A549 (cell line): ENCODE results near the gene VWF. TPM values are rescaled to one million over a fixed set of nuclear protein-coding genes. Genes with fewer than 3 reads are reported as not detected.
A peak's percentile ranks its signal among the peaks of the same experiment; 100 is the strongest.

Experiments used
- ATAC-seq, 2 experiments: fragments of 200-7000 bp in 1 of 2; fragments of >200 bp in 1 of 2; cut with Nextera tagmentation in 1 of 2; cut with Tn5 transposase in 1 of 2; 3 replicates each; pipeline versions ENCODE4 v1.8.0 to v1.9.1; 2018 to 2020; ENCODE audit warnings: mild to moderate bottlenecking in 1 of 2, moderate library complexity in 1 of 2
- CTCF ChIA-PET: fragments of 300-600 bp; sonication (Branson Sonifier 250); formaldehyde crosslinking; extraction: SDS; loops from one replicate; lab custom pipeline; 2021; ENCODE audit warnings: antibody characterized with exemption, inconsistent platforms; lab: Yijun Ruan, JAX
- POLR2A ChIA-PET: fragments of 350-600 bp; formaldehyde crosslinking; extraction: SDS; loops from one replicate; lab custom pipeline; 2021; ENCODE audit warnings: antibody characterized with exemption, inconsistent platforms; lab: Yijun Ruan, JAX
- DNase-seq, 2 experiments: peaks; one replicate each; pipeline versions ENCODE4 v3.0.0 to v3.0.0-alpha.2; 2011 to 2016; ENCODE audit warnings: low read depth in 1 of 2, low spot score in 1 of 2
- FAIRE-seq: peaks from 2 replicates; lab custom pipeline; 2011; peaks lifted over from hg19 to GRCh38; lab: Jason Lieb, UNC
- H3K27ac ChIP-seq, 2 experiments: fragments of >200 bp; sonication (Bioruptor Twin); formaldehyde crosslinking; 3 replicates each; pipeline ENCODE4 v1.5.1; 2016 to 2017
- H3K4me1 ChIP-seq: fragments of >200 bp; sonication (Bioruptor Twin); formaldehyde crosslinking; 3 replicates; pipeline ENCODE4 v1.6.1; 2016
- H3K4me2 ChIP-seq: fragments of >200 bp; sonication (Bioruptor Twin); formaldehyde crosslinking; 3 replicates; pipeline ENCODE4 v1.6.1; 2016
- H3K4me3 ChIP-seq: fragments of >200 bp; sonication (Bioruptor Twin); formaldehyde crosslinking; 3 replicates; pipeline ENCODE4 v1.5.1; 2016
- H3K9me3 ChIP-seq: fragments of >200 bp; sonication (Bioruptor Twin); formaldehyde crosslinking; 3 replicates; pipeline ENCODE4 v1.6.1; 2016
- CHD2 ChIP-seq: fragments of 150-350 bp; IDR thresholded peaks from 2 replicates; pipeline ENCODE4 v1.6.1; 2014; ENCODE audit warnings: low read length; ENCODE audit not compliant: partially characterized antibody
- FOSL2 ChIP-seq, 2 experiments: fragments of 450-650 bp in 1 of 2; fragments of >200 bp in 1 of 2; sonication (Bioruptor Twin) in 1 of 2; formaldehyde crosslinking; IDR thresholded peaks; 2 replicates each; pipeline versions ENCODE4 v1.5.0 to v1.6.1; 2016 to 2020; ENCODE audit warnings: mild to moderate bottlenecking in 1 of 2, moderate library complexity in 1 of 2
- FOXS1 ChIP-seq: fragments of 250-450 bp; sonication (Bioruptor Pico); IDR thresholded peaks from 2 replicates; pipeline ENCODE4 v1.5.0; 2020; ENCODE audit warnings: mild to moderate bottlenecking, moderate library complexity
- GATA3 ChIP-seq: IDR thresholded peaks from 2 replicates; pipeline ENCODE4 v1.6.1; 2012; ENCODE audit warnings: borderline replicate concordance
- HOXA7 ChIP-seq: fragments of 250-450 bp; sonication (Bioruptor Pico); IDR thresholded peaks from 2 replicates; pipeline ENCODE4 v1.5.0; 2020; ENCODE audit warnings: mild to moderate bottlenecking, moderate library complexity
- JUNB ChIP-seq: fragments of >200 bp; sonication (Bioruptor Twin); formaldehyde crosslinking; IDR thresholded peaks from 2 replicates; pipeline ENCODE4 v1.6.1; 2016
- KDM1A ChIP-seq: fragments of 200-600 bp; sonication (generic); IDR thresholded peaks from 2 replicates; pipeline ENCODE4 v1.6.1; 2016; ENCODE audit warnings: low read depth, mild to moderate bottlenecking
- KDM5A ChIP-seq: fragments of 200-600 bp; sonication (generic); IDR thresholded peaks from 2 replicates; pipeline ENCODE4 v1.6.1; 2016; ENCODE audit warnings: antibody characterized with exemption, mild to moderate bottlenecking
- MAFK ChIP-seq: fragments of 450-650 bp; IDR thresholded peaks from 2 replicates; pipeline ENCODE4 v1.6.1; 2014; ENCODE audit not compliant: partially characterized antibody
- NFE2L2 ChIP-seq: fragments of 150-350 bp; conservative IDR thresholded peaks from 2 replicates; pipeline ENCODE4 v1.6.1; 2014; ENCODE audit warnings: low read length
- PHF8 ChIP-seq: fragments of 200-600 bp; sonication (generic); IDR thresholded peaks from 2 replicates; pipeline ENCODE4 v1.6.1; 2016; ENCODE audit warnings: low read depth, mild to moderate bottlenecking, antibody characterized with exemption, moderate library complexity, borderline replicate concordance
- RAD21 ChIP-seq, 2 experiments: fragments of >200 bp in 1 of 2; sonication (Bioruptor Twin) in 1 of 2; formaldehyde crosslinking in 1 of 2; IDR thresholded peaks in 1 of 2; conservative IDR thresholded peaks in 1 of 2; 2 replicates in 1 of 2; 3 replicates in 1 of 2; pipeline ENCODE4 v1.6.1; 2012 to 2018; ENCODE audit warnings: inconsistent platforms in 1 of 2
- RCOR1 ChIP-seq: fragments of 150-350 bp; IDR thresholded peaks from 2 replicates; pipeline ENCODE4 v1.6.1; 2014; ENCODE audit warnings: antibody characterized with exemption, low read length, low read depth
- RFX5 ChIP-seq: fragments of 450-650 bp; IDR thresholded peaks from 2 replicates; pipeline ENCODE4 v1.7.1; 2014; ENCODE audit warnings: antibody characterized with exemption, mild to moderate bottlenecking, moderate library complexity
- RNF2 ChIP-seq: fragments of 200-600 bp; sonication (generic); IDR thresholded peaks from 2 replicates; pipeline ENCODE4 v1.6.1; 2016; ENCODE audit warnings: low read depth, mild to moderate bottlenecking, antibody characterized with exemption, moderate library complexity, borderline replicate concordance
- TP53 ChIP-seq: fragments of 250-450 bp; sonication (Bioruptor Pico); IDR thresholded peaks from 2 replicates; pipeline ENCODE4 v1.5.0; 2021; ENCODE audit warnings: mild to moderate bottlenecking, moderate library complexity
- ZC3H11A ChIP-seq: fragments of 450-650 bp; IDR thresholded peaks from 2 replicates; pipeline ENCODE4 v1.6.1; 2014; ENCODE audit warnings: antibody characterized with exemption, mild to moderate bottlenecking
- ZNF302 ChIP-seq: fragments of 250-450 bp; sonication (Bioruptor Pico); IDR thresholded peaks from 2 replicates; pipeline ENCODE4 v1.9.0; 2021; ENCODE audit warnings: inconsistent platforms, mild to moderate bottlenecking, moderate library complexity
- ZSCAN20 ChIP-seq: fragments of 250-450 bp; sonication (Bioruptor Pico); IDR thresholded peaks from 2 replicates; pipeline ENCODE4 v1.8.0; 2022; ENCODE audit warnings: mild to moderate bottlenecking, moderate library complexity
- WGBS: methylation state at CpG from one replicate; pipeline ENCODE4 v1.1.6; 2017; ENCODE audit errors: missing lambda C conversion rate; 5-methylcytosine and 5-hydroxymethylcytosine counted together
- polyA plus RNA-seq, 4 experiments: library from polyadenylated mRNA; depleted of rRNA in 3 of 4; stranded (reverse); fragments of >200 nt; fragmentation: RNase III in 1 of 4; extraction: RNeasy Plus Mini Kit Qiagen cat#74134 plus additional on column Dnase treatment in 1 of 4; gene quantifications; 2 replicates in 3 of 4; 3 replicates in 1 of 4; pipeline ENCODE4 v1.2.3, GENCODE V29; 2011 to 2017
- TF ChIP-seq, protein P1 (sequence below): fragments of 250-450 bp; sonication (Bioruptor Pico); IDR thresholded peaks from 2 replicates; pipeline ENCODE4 v1.5.0; 2021; ENCODE audit warnings: mild to moderate bottlenecking, moderate library complexity, borderline replicate concordance
- TF ChIP-seq, protein P2 (sequence below): fragments of >200 bp; sonication (Bioruptor Twin); formaldehyde crosslinking; IDR thresholded peaks from 3 replicates; pipeline ENCODE4 v1.6.1; 2016
- TF ChIP-seq, protein P3 (sequence below): IDR thresholded peaks from 2 replicates; pipeline ENCODE4 v1.6.1; 2012
- TF ChIP-seq, protein P4 (sequence below): fragments of 250-450 bp; sonication (Bioruptor Pico); IDR thresholded peaks from 2 replicates; pipeline ENCODE4 v1.5.0; 2020; ENCODE audit warnings: low read depth, mild to moderate bottlenecking, moderate library complexity
- TF ChIP-seq, protein P5 (sequence below): fragments of >200 bp; sonication (Bioruptor Twin); formaldehyde crosslinking; IDR thresholded peaks from 3 replicates; pipeline ENCODE4 v1.5.1; 2016
- TF ChIP-seq, protein P6 (sequence below): IDR thresholded peaks from 2 replicates; pipeline ENCODE4 v1.6.1; 2012

The VWF gene
- polyA plus RNA-seq, 2 of the 4 experiments (the other 2 are of a cell fraction): 0.01 TPM; not detected in 1

DNA sequence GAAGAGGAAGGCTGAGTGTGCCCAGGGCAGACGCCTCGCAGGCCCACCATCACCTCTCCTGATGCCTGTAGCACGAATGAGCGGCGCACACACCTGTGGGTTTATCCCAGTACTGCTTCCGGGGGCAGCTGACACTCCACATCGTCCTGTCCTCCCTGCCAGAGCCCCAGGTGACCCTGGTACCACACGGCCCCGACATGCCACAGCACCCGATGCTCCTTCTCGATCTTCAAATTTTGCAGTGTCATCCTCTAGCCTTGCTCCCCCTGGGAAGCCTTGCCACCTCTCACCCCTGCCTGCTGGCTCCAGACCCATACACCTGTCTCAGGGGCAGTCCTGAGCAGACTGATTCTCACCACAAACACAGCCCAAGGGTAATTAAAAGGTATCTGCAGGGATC lies 220.0 kb downstream of the VWF start:
- WGBS: 58% methylated on average over 11 of the region's 11 CpGs
- Histone ChIP-seq H3K4me2 (no peak overlapping the region), H3K27ac (peak overlapping the region in 1 of 2 experiments; percentile 35; a peak in 1 of 6 replicates), H3K9me3 (no peaks in the 10 kb centered on the region), H3K4me1 (no peaks in the 10 kb centered on the region), H3K4me3 (no peak overlapping the region)
- CTCF ChIA-PET: no interaction called here
- FAIRE-seq: no peak
- no peak for DNase-seq
- no peak for ATAC-seq
- POLR2A ChIA-PET: no interaction called here
- TF ChIP-seq MAFK (peak; percentile 55), RNF2 (no peak), ZC3H11A (no peak), NFE2L2 (no peak)
- TF ChIP-seq, protein P1, sequence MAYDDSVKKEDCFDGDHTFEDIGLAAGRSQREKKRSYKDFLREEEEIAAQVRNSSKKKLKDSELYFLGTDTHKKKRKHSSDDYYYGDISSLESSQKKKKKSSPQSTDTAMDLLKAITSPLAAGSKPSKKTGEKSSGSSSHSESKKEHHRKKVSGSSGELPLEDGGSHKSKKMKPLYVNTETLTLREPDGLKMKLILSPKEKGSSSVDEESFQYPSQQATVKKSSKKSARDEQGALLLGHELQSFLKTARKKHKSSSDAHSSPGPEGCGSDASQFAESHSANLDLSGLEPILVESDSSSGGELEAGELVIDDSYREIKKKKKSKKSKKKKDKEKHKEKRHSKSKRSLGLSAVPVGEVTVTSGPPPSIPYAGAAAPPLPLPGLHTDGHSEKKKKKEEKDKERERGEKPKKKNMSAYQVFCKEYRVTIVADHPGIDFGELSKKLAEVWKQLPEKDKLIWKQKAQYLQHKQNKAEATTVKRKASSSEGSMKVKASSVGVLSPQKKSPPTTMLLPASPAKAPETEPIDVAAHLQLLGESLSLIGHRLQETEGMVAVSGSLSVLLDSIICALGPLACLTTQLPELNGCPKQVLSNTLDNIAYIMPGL: no peak
- TF ChIP-seq, protein P2, sequence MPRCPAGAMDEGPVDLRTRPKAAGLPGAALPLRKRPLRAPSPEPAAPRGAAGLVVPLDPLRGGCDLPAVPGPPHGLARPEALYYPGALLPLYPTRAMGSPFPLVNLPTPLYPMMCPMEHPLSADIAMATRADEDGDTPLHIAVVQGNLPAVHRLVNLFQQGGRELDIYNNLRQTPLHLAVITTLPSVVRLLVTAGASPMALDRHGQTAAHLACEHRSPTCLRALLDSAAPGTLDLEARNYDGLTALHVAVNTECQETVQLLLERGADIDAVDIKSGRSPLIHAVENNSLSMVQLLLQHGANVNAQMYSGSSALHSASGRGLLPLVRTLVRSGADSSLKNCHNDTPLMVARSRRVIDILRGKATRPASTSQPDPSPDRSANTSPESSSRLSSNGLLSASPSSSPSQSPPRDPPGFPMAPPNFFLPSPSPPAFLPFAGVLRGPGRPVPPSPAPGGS: no peak

DNA sequence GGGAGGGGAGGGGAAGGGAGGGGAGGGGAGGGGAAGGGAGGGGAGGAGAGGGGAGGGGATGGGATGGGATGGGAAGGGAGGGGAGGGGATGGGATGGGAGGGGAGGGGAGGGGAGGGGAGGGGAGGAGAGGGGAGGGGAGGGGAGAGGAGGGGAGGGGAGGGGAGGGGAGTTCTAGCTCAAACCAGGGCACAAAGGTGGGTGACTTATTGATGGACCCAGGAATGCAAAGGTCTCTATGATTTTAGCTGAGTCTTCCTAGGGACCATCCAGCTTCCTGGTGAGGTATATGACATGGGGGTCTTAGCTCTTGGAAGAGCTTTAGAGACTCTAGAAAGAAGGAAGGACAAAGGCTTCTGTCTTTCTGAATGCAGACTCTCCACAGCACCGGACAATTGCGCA lies 221.7 kb downstream of the VWF start:
- H3K4me1 ChIP-seq: no peaks in the 10 kb centered on the region
- POLR2A ChIA-PET: no interaction called here
- CTCF ChIA-PET: interaction anchor here (1.3 kb wide), 1 partner anchor 11 kb away, joined by 3 read pairs; no protein-coding TSS in a partner anchor

More for the DNA sequence above, 221.7 kb downstream of the VWF start:
- no peak for FAIRE-seq
- 96% methylated on average over 2 of the region's 2 CpGs for WGBS
- ATAC-seq: no peak
- TF ChIP-seq FOXS1 (CRISPR knock-in tag) (no peak), KDM5A (no peak), JUNB (no peak), RCOR1 (no peak), RFX5 (no peak), GATA3 (no peak), ZNF302 (CRISPR knock-in tag) (no peak), KDM1A (no peak), FOSL2 (IDR thresholded peaks at IDR 0.05) (no peak), FOSL2 (CRISPR knock-in tag; IDR thresholded peaks at IDR 0.05) (no peak), RAD21 (conservative IDR thresholded peaks at IDR 0.05 in 1 of 2, IDR thresholded peaks at IDR 0.05 in 1 of 2) (no peak), PHF8 (no peak), HOXA7 (CRISPR knock-in tag) (no peak), CHD2 (no peak), ZSCAN20 (CRISPR knock-in tag) (no peak), TP53 (CRISPR knock-in tag) (no peak)
- TF ChIP-seq, protein P3, sequence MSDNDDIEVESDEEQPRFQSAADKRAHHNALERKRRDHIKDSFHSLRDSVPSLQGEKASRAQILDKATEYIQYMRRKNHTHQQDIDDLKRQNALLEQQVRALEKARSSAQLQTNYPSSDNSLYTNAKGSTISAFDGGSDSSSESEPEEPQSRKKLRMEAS: no peak
- TF ChIP-seq, protein P4, sequence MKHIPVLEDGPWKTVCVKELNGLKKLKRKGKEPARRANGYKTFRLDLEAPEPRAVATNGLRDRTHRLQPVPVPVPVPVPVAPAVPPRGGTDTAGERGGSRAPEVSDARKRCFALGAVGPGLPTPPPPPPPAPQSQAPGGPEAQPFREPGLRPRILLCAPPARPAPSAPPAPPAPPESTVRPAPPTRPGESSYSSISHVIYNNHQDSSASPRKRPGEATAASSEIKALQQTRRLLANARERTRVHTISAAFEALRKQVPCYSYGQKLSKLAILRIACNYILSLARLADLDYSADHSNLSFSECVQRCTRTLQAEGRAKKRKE: no peak
- TF ChIP-seq, protein P5, sequence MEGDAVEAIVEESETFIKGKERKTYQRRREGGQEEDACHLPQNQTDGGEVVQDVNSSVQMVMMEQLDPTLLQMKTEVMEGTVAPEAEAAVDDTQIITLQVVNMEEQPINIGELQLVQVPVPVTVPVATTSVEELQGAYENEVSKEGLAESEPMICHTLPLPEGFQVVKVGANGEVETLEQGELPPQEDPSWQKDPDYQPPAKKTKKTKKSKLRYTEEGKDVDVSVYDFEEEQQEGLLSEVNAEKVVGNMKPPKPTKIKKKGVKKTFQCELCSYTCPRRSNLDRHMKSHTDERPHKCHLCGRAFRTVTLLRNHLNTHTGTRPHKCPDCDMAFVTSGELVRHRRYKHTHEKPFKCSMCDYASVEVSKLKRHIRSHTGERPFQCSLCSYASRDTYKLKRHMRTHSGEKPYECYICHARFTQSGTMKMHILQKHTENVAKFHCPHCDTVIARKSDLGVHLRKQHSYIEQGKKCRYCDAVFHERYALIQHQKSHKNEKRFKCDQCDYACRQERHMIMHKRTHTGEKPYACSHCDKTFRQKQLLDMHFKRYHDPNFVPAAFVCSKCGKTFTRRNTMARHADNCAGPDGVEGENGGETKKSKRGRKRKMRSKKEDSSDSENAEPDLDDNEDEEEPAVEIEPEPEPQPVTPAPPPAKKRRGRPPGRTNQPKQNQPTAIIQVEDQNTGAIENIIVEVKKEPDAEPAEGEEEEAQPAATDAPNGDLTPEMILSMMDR: no peak
- TF ChIP-seq, protein P6, sequence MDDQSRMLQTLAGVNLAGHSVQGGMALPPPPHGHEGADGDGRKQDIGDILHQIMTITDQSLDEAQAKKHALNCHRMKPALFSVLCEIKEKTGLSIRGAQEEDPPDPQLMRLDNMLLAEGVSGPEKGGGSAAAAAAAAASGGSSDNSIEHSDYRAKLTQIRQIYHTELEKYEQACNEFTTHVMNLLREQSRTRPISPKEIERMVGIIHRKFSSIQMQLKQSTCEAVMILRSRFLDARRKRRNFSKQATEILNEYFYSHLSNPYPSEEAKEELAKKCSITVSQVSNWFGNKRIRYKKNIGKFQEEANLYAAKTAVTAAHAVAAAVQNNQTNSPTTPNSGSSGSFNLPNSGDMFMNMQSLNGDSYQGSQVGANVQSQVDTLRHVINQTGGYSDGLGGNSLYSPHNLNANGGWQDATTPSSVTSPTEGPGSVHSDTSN: no peak
- TF ChIP-seq, protein P2: no peak
- TF ChIP-seq, all 56 proteins: peak for 0
- no peak for DNase-seq
- Histone ChIP-seq H3K4me2 (no peak overlapping the region), H3K9me3 (no peaks in the 10 kb centered on the region), H3K4me3 (no peak overlapping the region), H3K27ac (no peak overlapping the region)
